ENCODE results near the gene MAST1.
"Not testable (repeated sequence)": the region's sequence is repeated elsewhere in the genome, so short reads cannot be mapped to it uniquely, and the experiment has no call there.

MAST1 gene

GRCh38 chr19:12907166-12907565 lies 68.9 kb downstream of the MAST1 start:
- no peak overlapping the region for H3K27ac ChIP-seq (ENCODE audit: low read length)
- no peak overlapping the region for H3K4me3 ChIP-seq (ENCODE audit: low read length)
- peaks cover under 1% of the 10 kb centered on the region; the same call in 1 of the 2 replicates for H3K4me1 ChIP-seq (ENCODE audit: control insufficient read depth, insufficient read depth, low read length)
- H3K9me3 ChIP-seq (ENCODE audit: control insufficient read depth, insufficient read depth, low read length): no peaks in the 10 kb centered on the region
- H3K27me3 ChIP-seq (ENCODE audit: control insufficient read depth, insufficient read depth, low read length): no peaks in the 10 kb centered on the region
- no peaks in the 10 kb centered on the region for H3K36me3 ChIP-seq (ENCODE audit: control insufficient read depth, insufficient read depth, low read length)
- no CpG with 5 or more reads among the region's 9 CpGs for WGBS (ENCODE audit: insufficient coverage, insufficient read length)
- DNase-seq (ENCODE audit: low read depth, low spot score): no peak

DNA sequence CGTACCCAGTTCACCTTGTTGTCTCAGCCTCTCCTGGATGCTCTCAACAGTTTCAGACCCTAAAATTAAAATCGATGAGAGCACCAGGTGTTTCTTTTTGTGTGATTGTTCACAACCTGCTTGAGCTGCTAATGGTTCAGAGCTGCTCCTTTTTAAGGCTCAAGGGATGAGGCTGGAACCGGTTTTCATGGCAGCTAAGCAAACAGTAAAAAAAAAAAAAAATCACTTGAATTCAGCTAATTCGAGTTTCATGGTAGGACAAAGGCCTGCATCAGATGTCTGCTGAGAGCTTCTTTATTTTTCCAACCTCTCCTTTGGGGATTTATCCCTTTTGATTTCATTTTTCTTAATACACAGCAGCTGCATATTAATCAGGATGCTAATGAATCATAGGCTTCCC lies 74.3 kb downstream of the MAST1 start:
- Histone ChIP-seq H3K27me3 (ENCODE audit: control insufficient read depth, insufficient read depth, low read length) (no peaks in the 10 kb centered on the region), H3K4me3 (ENCODE audit: low read length) (no peak overlapping the region), H3K27ac (ENCODE audit: low read length) (no peak overlapping the region), H3K9me3 (ENCODE audit: control insufficient read depth, insufficient read depth, low read length) (no peaks in the 10 kb centered on the region), H3K4me1 (ENCODE audit: control insufficient read depth, insufficient read depth, low read length) (peaks cover 3% of the 10 kb centered on the region; the same call in 1 of the 2 replicates), H3K36me3 (ENCODE audit: control insufficient read depth, insufficient read depth, low read length) (no peaks in the 10 kb centered on the region)
- DNase-seq (ENCODE audit: low read depth, low spot score): no peak
- WGBS (ENCODE audit: insufficient coverage, insufficient read length): no CpG with 5 or more reads among the region's 4 CpGs

- no peaks in the 10 kb centered on the region; the same call in 1 of the 2 replicates for H3K27me3 ChIP-seq (ENCODE audit: control insufficient read depth, insufficient read depth, low read length)
- H3K27ac ChIP-seq (ENCODE audit: low read length): no peak overlapping the region
- no peaks in the 10 kb centered on the region for H3K36me3 ChIP-seq (ENCODE audit: control insufficient read depth, insufficient read depth, low read length)
- H3K4me3 ChIP-seq (ENCODE audit: low read length): no peak overlapping the region
- no peaks in the 10 kb centered on the region for H3K9me3 ChIP-seq (ENCODE audit: control insufficient read depth, insufficient read depth, low read length)
- no peak for DNase-seq (ENCODE audit: low read depth, low spot score)
- no CpG with 5 or more reads among the region's 22 CpGs for WGBS (ENCODE audit: insufficient coverage, insufficient read length)
- H3K4me1 ChIP-seq (ENCODE audit: control insufficient read depth, insufficient read depth, low read length): peaks cover 3% of the 10 kb centered on the region; the same call in 1 of the 2 replicates
Measured at GRCh38 chr19:12913011-12913561, 74.8 kb downstream of the MAST1 start.

- Histone ChIP-seq H3K27me3 (ENCODE audit: control insufficient read depth, insufficient read depth, low read length) (peaks cover 4% of the 10 kb centered on the region; the same call in 1 of the 2 replicates), H3K9me3 (ENCODE audit: control insufficient read depth, insufficient read depth, low read length) (no peaks in the 10 kb centered on the region), H3K4me1 (ENCODE audit: control insufficient read depth, insufficient read depth, low read length) (peaks cover 5% of the 10 kb centered on the region), H3K27ac (ENCODE audit: low read length) (no peak overlapping the region), H3K4me3 (ENCODE audit: low read length) (no peak overlapping the region), H3K36me3 (ENCODE audit: control insufficient read depth, insufficient read depth, low read length) (no peaks in the 10 kb centered on the region)
- WGBS (ENCODE audit: insufficient coverage, insufficient read length): no CpG with 5 or more reads among the region's 12 CpGs
- no peak for DNase-seq (ENCODE audit: low read depth, low spot score)
Measured at GRCh38 chr19:12913851-12914690, 75.8 kb downstream of the MAST1 start.

DNA sequence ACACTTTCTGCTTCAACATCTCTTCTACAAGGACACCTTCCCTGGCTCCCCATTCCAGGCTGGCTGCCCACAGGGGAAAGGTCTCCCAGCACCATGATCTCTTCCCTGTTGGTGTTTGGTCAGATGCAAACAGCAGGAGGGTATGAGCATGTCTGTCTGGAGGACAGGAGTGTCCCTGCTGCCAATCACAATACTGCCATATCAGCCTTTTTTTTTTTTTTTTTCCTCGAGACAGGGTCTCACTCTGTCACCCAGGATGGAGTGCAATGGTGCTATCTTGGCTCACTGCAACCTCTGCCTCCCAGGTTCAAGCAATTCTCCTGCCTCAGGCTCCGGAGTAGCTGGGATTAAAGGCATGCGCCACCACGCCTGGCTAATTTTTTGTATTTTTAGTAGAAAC lies 77.5 kb downstream of the MAST1 start:
- no CpG with 5 or more reads among the region's 4 CpGs for WGBS (ENCODE audit: insufficient coverage, insufficient read length)
- not testable (repeated sequence) for H3K27me3 ChIP-seq (ENCODE audit: control insufficient read depth, insufficient read depth, low read length); H3K27ac ChIP-seq (ENCODE audit: low read length); H3K36me3 ChIP-seq (ENCODE audit: control insufficient read depth, insufficient read depth, low read length); H3K4me3 ChIP-seq (ENCODE audit: low read length); H3K9me3 ChIP-seq (ENCODE audit: control insufficient read depth, insufficient read depth, low read length); DNase-seq (ENCODE audit: low read depth, low spot score); H3K4me1 ChIP-seq (ENCODE audit: control insufficient read depth, insufficient read depth, low read length)

DNA sequence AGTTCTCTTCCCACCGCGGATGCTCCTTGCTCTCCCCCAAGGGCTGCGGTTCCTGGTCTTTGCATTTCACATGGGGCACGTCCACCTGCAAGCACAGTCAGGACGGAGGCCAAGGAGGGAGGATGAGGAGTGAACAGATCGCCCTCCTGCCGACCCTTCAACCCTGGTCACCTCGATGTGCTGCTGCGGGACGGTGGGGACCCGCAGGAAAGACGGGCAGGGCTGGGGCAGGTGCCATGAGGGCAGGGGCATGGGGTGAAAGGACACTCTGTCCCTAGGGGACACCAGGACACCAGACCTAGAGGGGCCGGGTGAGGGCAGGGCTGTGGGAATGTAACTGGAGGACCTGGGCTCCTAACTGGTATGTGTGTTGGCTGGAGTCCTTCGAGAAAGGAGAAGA lies 79.9 kb downstream of the MAST1 start:
- no peaks in the 10 kb centered on the region for H3K9me3 ChIP-seq (ENCODE audit: control insufficient read depth, insufficient read depth, low read length)
- peaks cover 3% of the 10 kb centered on the region for H3K4me1 ChIP-seq (ENCODE audit: control insufficient read depth, insufficient read depth, low read length)
- H3K27me3 ChIP-seq (ENCODE audit: control insufficient read depth, insufficient read depth, low read length): peaks cover 4% of the 10 kb centered on the region; the same call in 1 of the 2 replicates
- H3K27ac ChIP-seq (ENCODE audit: low read length): no peak overlapping the region
- DNase-seq (ENCODE audit: low read depth, low spot score): no peak
- WGBS (ENCODE audit: insufficient coverage, insufficient read length): no CpG with 5 or more reads among the region's 14 CpGs
- peaks cover 8% of the 10 kb centered on the region for H3K36me3 ChIP-seq (ENCODE audit: control insufficient read depth, insufficient read depth, low read length)
- no peak overlapping the region for H3K4me3 ChIP-seq (ENCODE audit: low read length)

DNA sequence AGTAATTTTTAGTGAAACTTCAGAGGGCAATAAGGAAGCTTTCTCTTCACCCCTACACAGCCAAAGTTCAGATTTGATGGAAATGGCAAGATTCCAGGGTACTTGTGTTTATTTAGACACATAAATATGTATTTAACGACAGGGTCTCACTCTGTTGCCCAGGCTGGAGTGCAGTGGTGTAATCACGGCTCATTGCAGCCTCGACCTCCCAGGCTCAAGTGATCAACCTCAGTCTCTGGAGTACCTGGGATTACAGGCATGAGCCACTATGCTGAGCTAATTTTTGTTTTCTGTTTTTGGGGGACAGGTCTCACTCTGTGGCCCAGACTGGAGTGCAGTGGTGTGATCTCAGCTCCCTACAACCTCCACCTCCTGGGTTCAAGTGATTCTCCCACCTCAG lies 82.7 kb downstream of the MAST1 start:
- WGBS (ENCODE audit: insufficient coverage, insufficient read length): no CpG with 5 or more reads among the region's 3 CpGs
- H3K4me1 ChIP-seq (ENCODE audit: control insufficient read depth, insufficient read depth, low read length): peaks cover 2% of the 10 kb centered on the region; the same call in 1 of the 2 replicates
- H3K4me3 ChIP-seq (ENCODE audit: low read length): no peak overlapping the region
- H3K9me3 ChIP-seq (ENCODE audit: control insufficient read depth, insufficient read depth, low read length): no peaks in the 10 kb centered on the region
- H3K36me3 ChIP-seq (ENCODE audit: control insufficient read depth, insufficient read depth, low read length): peaks cover 22% of the 10 kb centered on the region
- no peak overlapping the region for H3K27ac ChIP-seq (ENCODE audit: low read length)
- H3K27me3 ChIP-seq (ENCODE audit: control insufficient read depth, insufficient read depth, low read length): peaks cover 4% of the 10 kb centered on the region; the same call in 1 of the 2 replicates
- no peak for DNase-seq (ENCODE audit: low read depth, low spot score)

GRCh38 chr19:12922959-12923358 lies 84.6 kb downstream of the MAST1 start:
- Histone ChIP-seq H3K4me1 (ENCODE audit: control insufficient read depth, insufficient read depth, low read length) (peaks cover 2% of the 10 kb centered on the region; the same call in 1 of the 2 replicates), H3K4me3 (ENCODE audit: low read length) (no peak overlapping the region), H3K27me3 (ENCODE audit: control insufficient read depth, insufficient read depth, low read length) (peaks cover 4% of the 10 kb centered on the region; the same call in 1 of the 2 replicates), H3K36me3 (ENCODE audit: control insufficient read depth, insufficient read depth, low read length) (peaks cover 32% of the 10 kb centered on the region), H3K27ac (ENCODE audit: low read length) (no peak overlapping the region), H3K9me3 (ENCODE audit: control insufficient read depth, insufficient read depth, low read length) (no peaks in the 10 kb centered on the region)
- WGBS (ENCODE audit: insufficient coverage, insufficient read length): no CpG with 5 or more reads among the region's 4 CpGs
- no peak for DNase-seq (ENCODE audit: low read depth, low spot score)

Data from iPS DF 6.9 (cell line).